Ecto neural progenitor cell (in vitro differentiated cells): ENCODE measurements around the gene OR6B2.
"Not testable (repeated sequence)": the region's sequence is repeated elsewhere in the genome, so short reads cannot be mapped to it uniquely, and the experiment has no call there.

Experiments
- DNase-seq: peaks from one replicate; pipeline ENCODE4 v3.0.0-alpha.2; 2018; ENCODE audit warnings: low spot score

Gene OR6B2

GRCh38 chr2:240030379-240031094 lies at the start of gene OR6B2:
Gene OR6B2, minus strand, starts transcription at chr2:240030429. Its CDS starts 0 bp downstream, at chr2:240030429.
- DNase-seq: no peak

- DNase-seq: no peak
Observed at GRCh38 chr2:240078631-240079030, 48.4 kb upstream of the OR6B2 start.

GRCh38 chr2:240077442-240077841 lies 47.2 kb upstream of the OR6B2 start:
- no peak for DNase-seq

GRCh38 chr2:240074545-240074944 lies 44.3 kb upstream of the OR6B2 start:
- DNase-seq: no peak

GRCh38 chr2:240070907-240071306 lies 40.7 kb upstream of the OR6B2 start:
- DNase-seq: no peak

GRCh38 chr2:240069829-240070228 lies 39.6 kb upstream of the OR6B2 start:
- no peak for DNase-seq

- no peak for DNase-seq
Observed at GRCh38 chr2:240068193-240068592, 38.0 kb upstream of the OR6B2 start.

- DNase-seq: no peak
Observed at GRCh38 chr2:240066489-240066888, 36.3 kb upstream of the OR6B2 start.

GRCh38 chr2:240064898-240065297 lies 34.7 kb upstream of the OR6B2 start:
- no peak for DNase-seq

- DNase-seq: no peak
Observed at GRCh38 chr2:240060977-240061591, 30.9 kb upstream of the OR6B2 start.

- no peak for DNase-seq
Observed at GRCh38 chr2:240056678-240057077, 26.4 kb upstream of the OR6B2 start.

GRCh38 chr2:240055177-240055917 lies 25.1 kb upstream of the OR6B2 start:
- DNase-seq: no peak

- DNase-seq: no peak
Observed at GRCh38 chr2:240053173-240054155, 23.2 kb upstream of the OR6B2 start, which contains the start of gene OR6B3. Gene OR6B3, minus strand, starts transcription at chr2:240053521.

- no peak for DNase-seq
Observed at GRCh38 chr2:240052524-240052923, 22.3 kb upstream of the OR6B2 start.

- DNase-seq: no peak
Observed at GRCh38 chr2:240051697-240052096, 21.5 kb upstream of the OR6B2 start.

GRCh38 chr2:240050278-240050677 lies 20.0 kb upstream of the OR6B2 start:
- no peak for DNase-seq

GRCh38 chr2:240048237-240048636 lies 18.0 kb upstream of the OR6B2 start:
- no peak for DNase-seq

- DNase-seq: no peak
Observed at GRCh38 chr2:240045098-240045497, 14.9 kb upstream of the OR6B2 start.

GRCh38 chr2:240044096-240044495 lies 13.9 kb upstream of the OR6B2 start:
- not testable (repeated sequence) for DNase-seq

GRCh38 chr2:240043279-240043989 lies 13.2 kb upstream of the OR6B2 start:
- DNase-seq: no peak

GRCh38 chr2:240042740-240043139 lies 12.5 kb upstream of the OR6B2 start:
- DNase-seq: no peak
